WERI-Rb-1 (cell line): ENCODE measurements around the gene EDARADD.

ENCODE experiments used
- DNase-seq: peaks from one replicate; pipeline ENCODE4 v3.0.0-alpha.2; 2020
- H3K27ac ChIP-seq: fragments of 250-450 bp; sonication (Bioruptor Pico); 2 replicates; pipeline ENCODE4 v1.5.1; 2020; ENCODE audit warnings: mild to moderate bottlenecking, moderate library complexity
- H3K27me3 ChIP-seq: fragments of 250-450 bp; sonication (Bioruptor Pico); 2 replicates; pipeline ENCODE4 v1.5.1; 2021; ENCODE audit warnings: mild to moderate bottlenecking, low read depth, moderate library complexity; ENCODE audit not compliant: insufficient read depth, severe bottlenecking
- H3K36me3 ChIP-seq: fragments of 250-450 bp; sonication (Bioruptor Pico); 2 replicates; pipeline ENCODE4 v1.5.1; 2020; ENCODE audit warnings: mild to moderate bottlenecking, moderate library complexity
- H3K4me3 ChIP-seq: 2 replicates; pipeline ENCODE4 v1.5.1; 2011; ENCODE audit warnings: low read depth, mild to moderate bottlenecking, control low read depth, low read length
- H3K9me3 ChIP-seq: fragments of 250-450 bp; sonication (Bioruptor Pico); 2 replicates; pipeline ENCODE4 v1.5.1; 2021; ENCODE audit warnings: mild to moderate bottlenecking, moderate library complexity; ENCODE audit not compliant: severe bottlenecking
- TF ChIP-seq, protein P1 (sequence below): IDR thresholded peaks from 2 replicates; pipeline ENCODE4 v1.5.1; 2011; ENCODE audit warnings: low read depth, mild to moderate bottlenecking, control low read depth, inconsistent platforms, low read length

Gene EDARADD

DNA sequence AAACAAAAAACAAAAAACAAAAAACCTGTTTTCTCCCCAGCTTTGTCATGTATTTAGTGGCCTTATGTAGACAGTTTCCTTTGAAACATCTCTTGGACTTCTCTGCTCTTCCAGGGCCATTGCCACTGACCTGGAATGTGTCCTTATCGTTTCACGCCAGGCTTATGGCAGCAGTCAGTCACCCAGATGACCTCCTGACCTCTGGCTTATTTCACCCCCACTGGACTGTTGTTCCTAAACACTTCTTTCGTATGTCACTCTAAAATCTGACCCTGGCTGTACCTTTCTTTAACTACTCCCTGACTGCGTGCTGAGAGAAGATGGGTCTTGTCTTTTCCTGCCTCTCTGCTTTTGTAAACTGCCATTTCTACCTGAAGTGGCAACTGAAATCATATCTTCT is 138.8 kb downstream of the EDARADD start:
- TF ChIP-seq, protein P1, sequence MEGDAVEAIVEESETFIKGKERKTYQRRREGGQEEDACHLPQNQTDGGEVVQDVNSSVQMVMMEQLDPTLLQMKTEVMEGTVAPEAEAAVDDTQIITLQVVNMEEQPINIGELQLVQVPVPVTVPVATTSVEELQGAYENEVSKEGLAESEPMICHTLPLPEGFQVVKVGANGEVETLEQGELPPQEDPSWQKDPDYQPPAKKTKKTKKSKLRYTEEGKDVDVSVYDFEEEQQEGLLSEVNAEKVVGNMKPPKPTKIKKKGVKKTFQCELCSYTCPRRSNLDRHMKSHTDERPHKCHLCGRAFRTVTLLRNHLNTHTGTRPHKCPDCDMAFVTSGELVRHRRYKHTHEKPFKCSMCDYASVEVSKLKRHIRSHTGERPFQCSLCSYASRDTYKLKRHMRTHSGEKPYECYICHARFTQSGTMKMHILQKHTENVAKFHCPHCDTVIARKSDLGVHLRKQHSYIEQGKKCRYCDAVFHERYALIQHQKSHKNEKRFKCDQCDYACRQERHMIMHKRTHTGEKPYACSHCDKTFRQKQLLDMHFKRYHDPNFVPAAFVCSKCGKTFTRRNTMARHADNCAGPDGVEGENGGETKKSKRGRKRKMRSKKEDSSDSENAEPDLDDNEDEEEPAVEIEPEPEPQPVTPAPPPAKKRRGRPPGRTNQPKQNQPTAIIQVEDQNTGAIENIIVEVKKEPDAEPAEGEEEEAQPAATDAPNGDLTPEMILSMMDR, result no peak
- H3K27me3 ChIP-seq, result no peaks in the 10 kb centered on the region

GRCh38 chr1:236534151-236534651 is 140.1 kb downstream of the EDARADD start:
- peaks cover 6% of the 10 kb centered on the region for H3K36me3 ChIP-seq
- no peaks in the 10 kb centered on the region for H3K9me3 ChIP-seq
- TF ChIP-seq, protein P1, result no peak

More for the DNA sequence above, 138.8 kb downstream of the EDARADD start:
- Histone ChIP-seq H3K27ac (no peak overlapping the region), H3K9me3 (no peaks in the 10 kb centered on the region), H3K36me3 (peaks cover 3% of the 10 kb centered on the region; the same call in 1 of the 2 replicates), H3K4me3 (no peak overlapping the region)
- no peak for DNase-seq

More at GRCh38 chr1:236534151-236534651, 140.1 kb downstream of the EDARADD start:
- H3K27me3 ChIP-seq, result no peaks in the 10 kb centered on the region
- no peak overlapping the region for H3K4me3 ChIP-seq
- H3K27ac ChIP-seq, result no peak overlapping the region
- no peak for DNase-seq
